ENCODE data around the gene PIK3AP1.
"Not testable (repeated sequence)": the region's sequence is repeated elsewhere in the genome, so short reads cannot be mapped to it uniquely, and the experiment has no call there.

The PIK3AP1 gene

DNA sequence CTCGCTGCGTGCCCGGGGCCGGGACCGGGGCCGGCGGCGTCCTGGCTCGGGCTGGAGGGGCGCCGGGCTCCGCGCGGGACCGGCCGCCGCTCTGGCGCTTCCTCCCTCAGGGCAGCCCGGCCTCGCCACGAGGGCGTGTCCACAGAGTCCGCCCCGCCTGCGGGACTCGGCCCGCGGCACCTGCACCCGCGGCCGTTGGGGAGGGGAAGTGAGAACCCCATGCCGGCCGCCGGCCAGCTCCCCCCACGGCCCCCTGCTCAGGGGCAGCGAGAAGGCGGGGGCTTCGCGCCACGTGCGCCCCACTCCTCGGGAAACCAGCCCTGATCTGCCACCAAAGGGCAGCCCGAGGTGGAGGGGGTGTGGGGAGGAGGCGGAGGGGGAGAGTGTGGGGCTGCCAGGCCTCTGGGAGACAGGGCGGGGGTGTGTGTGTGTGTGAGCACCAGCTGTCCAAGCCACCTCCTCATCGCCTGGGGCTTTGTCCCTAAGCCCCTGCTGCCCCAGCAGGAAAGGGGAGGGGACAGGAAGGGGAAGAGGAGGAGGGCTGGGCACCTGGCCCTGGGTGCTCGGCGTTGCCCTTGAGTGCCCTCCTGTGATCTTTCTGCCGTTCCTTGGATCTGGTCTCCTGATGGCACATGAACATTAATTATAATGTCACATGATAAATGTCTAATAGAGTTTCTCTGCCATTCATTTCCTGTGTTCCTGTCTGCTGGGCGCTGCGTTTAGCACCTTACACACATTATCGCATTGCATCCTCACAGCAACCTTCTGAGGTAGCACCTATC lies at the start of gene PIK3AP1:
Gene PIK3AP1 (minus strand): TSS at position 93 of the 785 bp plus-strand sequence. CDS start 120 bp downstream, outside the sequence.
- DNase-seq (ENCODE audit: low read depth) = peak; percentile 15

DNA sequence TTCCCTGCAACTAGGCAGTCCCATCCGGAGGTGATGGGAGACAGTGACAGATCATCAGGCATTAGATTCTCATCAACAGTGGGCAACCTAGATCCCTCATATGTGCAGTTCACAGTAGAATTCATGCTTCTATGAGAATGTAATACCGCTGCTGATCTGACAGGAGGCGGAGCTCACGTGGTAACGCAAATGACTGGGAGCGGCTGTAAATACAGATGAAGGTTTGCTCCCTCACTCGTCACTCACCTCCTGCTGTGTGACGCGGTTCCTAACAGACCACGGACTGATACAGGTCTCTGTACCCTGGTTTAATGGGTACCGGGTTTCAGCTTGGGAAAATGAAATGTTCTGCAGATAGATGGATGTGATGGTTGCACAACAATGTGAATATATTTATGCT lies 47.8 kb upstream of the PIK3AP1 start:
- DNase-seq (ENCODE audit: low read depth) = no peak

- DNase-seq (ENCODE audit: low read depth) = no peak
Measured at GRCh38 chr10:96767611-96768010, 47.3 kb upstream of the PIK3AP1 start.

- DNase-seq (ENCODE audit: low read depth) = peak; percentile 66
Measured at GRCh38 chr10:96765406-96766240, 45.3 kb upstream of the PIK3AP1 start.

- no peak for DNase-seq (ENCODE audit: low read depth)
Measured at GRCh38 chr10:96764425-96765060, 44.2 kb upstream of the PIK3AP1 start.

GRCh38 chr10:96758423-96758822 lies 38.1 kb upstream of the PIK3AP1 start:
- DNase-seq (ENCODE audit: low read depth) = no peak

DNA sequence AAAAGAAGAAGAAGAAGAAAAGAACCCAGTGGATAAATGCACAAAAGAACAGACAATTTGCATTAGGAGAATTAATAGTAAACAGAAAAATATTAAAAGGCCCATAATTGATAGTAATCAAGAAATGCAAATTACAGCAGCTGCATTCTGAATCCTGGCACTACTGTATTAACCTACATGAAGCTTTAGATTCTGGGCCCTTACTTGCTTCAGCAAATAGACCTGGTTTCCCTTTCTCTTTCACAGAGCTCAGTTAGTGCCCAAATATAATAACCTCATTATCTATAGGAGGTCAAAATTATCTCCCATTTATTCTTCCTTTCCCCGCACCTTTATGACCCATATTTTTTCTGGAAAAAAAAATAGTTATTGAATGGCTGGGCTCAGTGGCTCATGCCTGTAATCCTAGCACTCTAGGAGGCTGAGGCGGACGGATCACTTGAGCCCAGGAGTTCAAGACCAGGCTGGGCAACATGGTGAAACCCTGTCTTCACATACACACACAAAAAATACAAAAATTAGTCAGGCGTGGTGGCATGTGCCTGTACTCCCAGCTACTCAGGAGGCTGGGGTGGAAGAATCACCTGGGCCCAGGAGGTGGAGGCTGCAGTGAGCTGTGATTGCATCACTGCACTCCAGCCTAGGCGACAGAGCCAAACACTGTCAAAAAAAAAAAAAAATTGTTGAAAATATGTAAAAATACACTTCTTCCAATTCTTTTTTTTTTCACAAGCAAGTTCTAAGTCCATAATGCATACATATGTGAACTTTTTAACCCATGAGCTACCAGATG lies 36.0 kb upstream of the PIK3AP1 start:
- DNase-seq (ENCODE audit: low read depth) = no peak

GRCh38 chr10:96753956-96754355 lies 33.6 kb upstream of the PIK3AP1 start:
- DNase-seq (ENCODE audit: low read depth) = no peak

DNA sequence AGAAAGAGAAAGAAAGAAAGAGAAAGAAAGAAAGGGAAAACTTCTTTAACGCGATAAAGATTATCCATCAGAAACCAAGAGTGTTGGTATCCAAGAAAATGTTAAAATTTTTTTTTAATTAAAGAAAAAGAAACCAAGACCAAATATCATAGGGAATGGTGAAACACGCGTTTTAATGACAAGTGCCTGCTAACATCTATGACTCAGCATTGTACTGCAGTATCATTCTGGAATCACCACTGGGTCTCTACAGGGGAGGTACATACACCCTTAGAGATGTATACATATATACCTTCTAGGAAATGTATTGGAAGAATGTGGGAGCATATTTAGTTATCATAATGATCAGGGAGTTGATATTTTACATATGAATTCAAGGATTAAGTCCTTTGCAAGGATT lies 32.1 kb upstream of the PIK3AP1 start:
- no peak for DNase-seq (ENCODE audit: low read depth)

GRCh38 chr10:96750316-96750715 lies 30.0 kb upstream of the PIK3AP1 start:
- DNase-seq (ENCODE audit: low read depth) = not testable (repeated sequence)

- DNase-seq (ENCODE audit: low read depth) = no peak
Measured at GRCh38 chr10:96747734-96748550, 27.6 kb upstream of the PIK3AP1 start.

DNA sequence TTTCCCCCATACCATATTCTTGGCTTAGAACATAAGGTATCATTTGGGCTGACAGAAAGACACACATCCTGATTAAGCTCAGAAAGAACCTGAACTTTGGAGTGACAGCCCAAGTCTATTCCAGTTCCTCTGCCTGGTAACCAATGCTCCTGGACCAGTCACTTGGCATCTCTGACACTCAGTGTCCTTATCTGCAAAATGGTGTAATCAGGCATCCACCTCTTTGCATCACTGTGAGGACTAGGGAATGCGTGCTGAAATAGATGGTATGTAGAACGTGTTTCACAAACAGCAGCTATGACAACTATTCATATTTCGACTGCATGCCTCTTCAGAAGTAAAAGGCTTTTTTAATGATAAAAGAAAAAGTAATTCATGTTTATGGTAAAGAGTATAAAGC lies 26.2 kb upstream of the PIK3AP1 start:
- DNase-seq (ENCODE audit: low read depth) = no peak

DNA sequence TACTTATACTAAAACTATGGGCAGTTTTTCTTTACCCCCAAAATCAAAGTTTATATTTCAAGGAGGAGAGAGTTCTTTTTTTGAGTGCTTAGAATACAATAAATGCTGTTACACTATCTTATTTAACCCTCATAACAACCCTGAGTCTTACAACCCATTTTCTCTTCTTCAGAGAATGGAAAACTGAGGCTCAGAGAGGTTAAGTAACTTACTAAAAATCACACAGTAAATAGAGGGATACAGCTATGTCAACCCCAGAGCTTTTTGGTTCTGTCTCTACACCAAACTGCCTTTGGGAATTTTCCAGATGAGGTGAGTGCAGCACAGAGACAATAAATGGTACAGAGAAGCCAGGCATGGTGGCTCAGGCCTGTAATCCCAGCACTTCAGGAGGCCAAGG lies 25.6 kb upstream of the PIK3AP1 start:
- DNase-seq (ENCODE audit: low read depth) = no peak

DNA sequence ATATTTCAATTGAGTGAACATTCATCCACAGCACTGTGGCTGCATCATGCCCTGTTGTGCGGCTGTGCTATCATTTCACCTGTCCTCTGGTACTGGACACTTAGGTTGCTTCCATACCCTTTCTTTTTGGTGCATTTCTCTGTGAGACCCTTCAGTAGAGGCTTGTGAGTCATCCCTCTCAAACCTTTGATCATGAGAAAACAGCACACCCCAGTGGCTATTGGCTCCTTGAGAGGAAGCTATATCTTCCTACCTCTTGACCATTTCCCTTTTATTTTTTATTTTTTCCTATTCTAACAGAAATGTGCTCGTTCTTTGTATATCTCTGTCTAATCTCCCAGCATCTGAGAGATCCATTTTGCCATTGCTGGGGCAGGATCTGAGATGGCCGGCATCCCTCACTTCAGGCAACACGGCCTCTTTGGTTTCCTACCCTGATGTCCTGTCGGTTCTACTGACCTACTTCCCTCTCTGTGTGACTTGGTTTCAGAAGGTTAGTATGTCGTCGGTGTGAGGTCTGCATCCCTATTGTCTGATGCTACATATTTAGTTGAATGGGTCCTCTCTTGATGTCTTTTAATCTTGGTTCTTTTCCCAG lies 23.8 kb upstream of the PIK3AP1 start:
- no peak for DNase-seq (ENCODE audit: low read depth)

DNA sequence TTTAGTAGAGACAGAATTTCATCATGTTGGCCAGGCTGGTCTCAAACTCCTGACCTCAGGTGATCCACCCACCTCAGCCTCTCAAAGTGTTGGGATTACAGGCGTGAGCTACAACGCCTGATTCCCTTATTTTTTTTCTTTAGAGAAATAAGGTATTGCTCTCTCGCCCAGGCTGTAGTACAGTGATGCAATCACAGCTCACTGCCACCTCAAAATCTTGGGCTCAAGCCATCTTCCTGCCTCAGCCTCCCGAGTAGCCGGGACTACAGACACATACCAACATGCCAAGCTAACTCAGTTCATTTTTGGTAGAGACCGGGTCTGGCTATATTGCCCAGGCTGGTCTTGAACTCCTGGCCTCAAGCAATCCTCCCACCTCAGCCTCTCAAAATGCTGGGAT lies 21.2 kb upstream of the PIK3AP1 start:
- DNase-seq (ENCODE audit: low read depth) = not testable (repeated sequence)

DNA sequence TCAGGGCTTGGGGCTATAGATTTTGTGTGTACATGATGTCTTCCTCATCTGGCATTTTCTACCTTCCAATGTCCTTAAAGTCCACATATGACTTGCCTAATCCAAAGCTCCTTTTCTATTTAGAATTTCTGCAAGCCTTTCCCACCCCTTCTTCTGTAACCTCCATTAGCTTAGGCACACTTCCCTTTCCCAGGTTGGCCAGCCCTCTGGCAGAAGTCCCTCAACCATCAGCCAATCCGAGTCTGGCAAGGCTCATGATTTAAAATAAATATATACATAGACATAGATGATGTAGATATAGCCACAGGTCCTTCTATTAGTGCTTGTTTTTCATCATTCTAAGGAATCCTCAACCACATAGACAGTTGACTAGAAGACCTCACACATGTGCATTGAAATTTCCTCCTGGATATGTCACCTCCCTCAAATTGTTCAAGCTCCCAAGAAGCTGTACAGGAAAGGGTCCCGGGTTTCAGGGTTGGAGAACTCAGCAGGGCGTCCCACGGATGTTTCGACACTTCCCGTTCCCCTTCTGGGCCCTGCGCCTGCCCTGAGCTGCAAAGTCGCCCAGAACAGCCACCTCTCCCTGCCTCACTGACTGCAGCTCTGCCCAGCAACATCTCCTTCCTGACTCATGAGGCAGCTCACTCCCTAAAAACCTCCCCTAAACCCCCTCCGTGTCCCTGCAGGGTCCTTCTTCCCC lies 20.4 kb upstream of the PIK3AP1 start:
- DNase-seq (ENCODE audit: low read depth) = no peak

DNA sequence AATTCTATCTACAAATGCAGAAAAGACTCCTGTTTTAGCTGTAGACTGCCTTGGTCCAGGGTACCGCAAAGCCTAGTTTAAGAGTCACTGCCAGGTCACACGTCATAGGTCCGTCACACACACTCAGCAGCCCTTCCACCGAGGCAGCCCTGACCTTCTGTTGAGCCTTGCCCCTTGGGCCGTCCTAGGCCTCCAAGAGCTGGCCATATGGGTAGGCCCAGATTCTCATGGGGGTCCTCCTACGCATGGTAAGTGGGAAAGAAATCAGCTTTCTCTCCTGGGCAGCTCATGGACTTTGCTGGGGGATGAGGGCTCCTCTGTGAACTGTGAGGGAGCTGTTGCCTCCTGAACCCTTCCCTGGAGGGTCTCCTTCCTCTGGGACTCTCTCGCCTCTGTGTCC lies 19.8 kb upstream of the PIK3AP1 start:
- DNase-seq (ENCODE audit: low read depth) = no peak

DNA sequence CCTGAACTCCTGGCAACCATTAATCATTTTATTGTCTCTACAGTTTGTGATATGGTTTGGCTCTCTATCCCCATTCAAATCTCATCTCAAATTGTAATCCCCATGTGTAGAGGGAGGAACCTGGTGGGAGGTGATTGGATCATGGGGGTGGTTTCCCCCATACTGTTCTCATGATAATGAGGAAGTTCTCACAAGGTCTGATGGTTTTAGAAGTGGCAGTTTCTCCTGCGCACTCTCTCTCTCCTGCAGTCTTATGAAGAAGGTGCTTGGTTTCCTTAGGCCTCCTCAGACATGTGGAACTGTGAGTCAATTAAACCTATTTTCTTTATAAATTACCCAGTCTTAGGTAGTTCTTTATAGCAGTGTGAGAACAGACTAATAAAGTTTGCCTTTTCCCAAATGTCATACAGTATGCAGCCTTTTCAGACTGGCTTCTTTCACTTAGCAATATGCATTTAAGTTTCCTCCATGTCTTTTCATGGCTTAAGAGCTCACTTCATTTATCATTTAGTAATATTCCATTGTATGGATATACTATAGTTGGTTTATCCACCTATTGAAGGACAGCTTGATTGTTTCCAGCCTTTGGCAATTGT lies 17.1 kb upstream of the PIK3AP1 start:
- not testable (repeated sequence) for DNase-seq (ENCODE audit: low read depth)

GRCh38 chr10:96724621-96725020 lies 4.3 kb upstream of the PIK3AP1 start:
- DNase-seq (ENCODE audit: low read depth) = no peak

- no peak for DNase-seq (ENCODE audit: low read depth)
Measured at GRCh38 chr10:96721207-96721572, 876 bp upstream of the PIK3AP1 start.

All from stimulated activated CD8-positive, alpha-beta memory T cell treated with anti-CD3 and anti-CD28 coated beads, Interleukin-12 subunit alpha, Interleukin-12 subunit beta, amount 100 ng/mL, for 1 hour (primary cell).